IMR-90 (cell line): ENCODE results near the gene CLDN25.

Source experiments
- BHLHE40 ChIP-seq: fragments of 150-350 bp; IDR thresholded peaks from 2 replicates; pipeline ENCODE4 v1.6.1; 2016; ENCODE audit warnings: mild to moderate bottlenecking, low read depth, low read length
- CEBPB ChIP-seq: IDR thresholded peaks from 2 replicates; pipeline ENCODE4 v1.6.1; 2012; ENCODE audit warnings: low read depth, low read length, improper control_type of control experiment
- CHD1 ChIP-seq: IDR thresholded peaks from 2 replicates; pipeline ENCODE4 v1.6.1; 2012; ENCODE audit warnings: low read depth, low read length, improper control_type of control experiment
- MAFK ChIP-seq: IDR thresholded peaks from 2 replicates; pipeline ENCODE4 v1.6.1; 2012; ENCODE audit warnings: low read depth, low read length, improper control_type of control experiment
- MAZ ChIP-seq: IDR thresholded peaks from 2 replicates; pipeline ENCODE4 v1.6.1; 2012; ENCODE audit warnings: low read depth, mild to moderate bottlenecking, low read length, improper control_type of control experiment, moderate library complexity, borderline replicate concordance
- MXI1 ChIP-seq: IDR thresholded peaks from 2 replicates; pipeline ENCODE4 v1.6.1; 2012; ENCODE audit warnings: low read depth, mild to moderate bottlenecking, low read length, moderate library complexity, borderline replicate concordance
- POLR2A ChIP-seq: IDR thresholded peaks from 2 replicates; pipeline ENCODE4 v1.6.1; 2012; ENCODE audit warnings: mild to moderate bottlenecking, low read depth, low read length
- RAD21 ChIP-seq: IDR thresholded peaks from 2 replicates; pipeline ENCODE4 v1.6.1; 2012; ENCODE audit warnings: low read length, improper control_type of control experiment
- RCOR1 ChIP-seq: IDR thresholded peaks from 2 replicates; pipeline ENCODE4 v1.6.1; 2012; ENCODE audit warnings: mild to moderate bottlenecking, low read length, improper control_type of control experiment; ENCODE audit not compliant: insufficient replicate concordance
- RFX5 ChIP-seq: IDR thresholded peaks from 2 replicates; pipeline ENCODE4 v1.8.0; 2012; ENCODE audit warnings: low read depth, mild to moderate bottlenecking, low read length, moderate library complexity
- SMC3 ChIP-seq: fragments of 150-350 bp; IDR thresholded peaks from 2 replicates; pipeline ENCODE4 v1.6.1; 2016; ENCODE audit warnings: low read depth, mild to moderate bottlenecking, antibody characterized with exemption, low read length, moderate library complexity
- TF ChIP-seq, protein P1 (sequence below): conservative IDR thresholded peaks from 2 replicates; pipeline ENCODE4 v1.5.1; 2012; ENCODE audit warnings: mild to moderate bottlenecking, low read depth, low read length, improper control_type of control experiment
- TF ChIP-seq, protein P2 (sequence below): fragments of 150-350 bp; IDR thresholded peaks from 2 replicates; pipeline ENCODE4 v1.6.1; 2017; ENCODE audit warnings: mild to moderate bottlenecking, antibody characterized with exemption, low read length, low read depth
- TF ChIP-seq, protein P3 (sequence below): fragments of 150-350 bp; IDR thresholded peaks from 2 replicates; pipeline ENCODE4 v1.6.1; 2016; ENCODE audit warnings: low read depth, mild to moderate bottlenecking, low read length, moderate library complexity, borderline replicate concordance

DNA sequence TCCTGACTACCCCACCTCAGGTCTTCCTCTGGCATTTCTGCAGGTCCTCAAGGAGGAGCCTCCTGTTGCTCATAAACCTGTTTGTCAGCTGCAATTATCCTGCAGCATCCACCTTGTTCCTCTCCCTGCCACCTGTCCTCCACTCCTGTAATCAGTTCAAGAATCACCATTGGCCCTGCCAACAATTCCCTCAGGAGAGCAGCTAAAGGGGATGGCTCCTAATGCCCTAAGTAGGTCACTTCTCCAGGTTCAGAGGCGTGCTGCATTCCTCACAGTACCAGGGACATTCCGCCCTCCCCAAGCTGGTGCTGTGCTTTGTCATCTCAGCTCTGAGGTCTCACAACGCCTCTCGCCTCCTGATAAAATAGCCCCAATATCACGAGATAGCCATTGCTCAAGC, 2.1 kb downstream of the CLDN25 start:
- TF ChIP-seq, protein P1, sequence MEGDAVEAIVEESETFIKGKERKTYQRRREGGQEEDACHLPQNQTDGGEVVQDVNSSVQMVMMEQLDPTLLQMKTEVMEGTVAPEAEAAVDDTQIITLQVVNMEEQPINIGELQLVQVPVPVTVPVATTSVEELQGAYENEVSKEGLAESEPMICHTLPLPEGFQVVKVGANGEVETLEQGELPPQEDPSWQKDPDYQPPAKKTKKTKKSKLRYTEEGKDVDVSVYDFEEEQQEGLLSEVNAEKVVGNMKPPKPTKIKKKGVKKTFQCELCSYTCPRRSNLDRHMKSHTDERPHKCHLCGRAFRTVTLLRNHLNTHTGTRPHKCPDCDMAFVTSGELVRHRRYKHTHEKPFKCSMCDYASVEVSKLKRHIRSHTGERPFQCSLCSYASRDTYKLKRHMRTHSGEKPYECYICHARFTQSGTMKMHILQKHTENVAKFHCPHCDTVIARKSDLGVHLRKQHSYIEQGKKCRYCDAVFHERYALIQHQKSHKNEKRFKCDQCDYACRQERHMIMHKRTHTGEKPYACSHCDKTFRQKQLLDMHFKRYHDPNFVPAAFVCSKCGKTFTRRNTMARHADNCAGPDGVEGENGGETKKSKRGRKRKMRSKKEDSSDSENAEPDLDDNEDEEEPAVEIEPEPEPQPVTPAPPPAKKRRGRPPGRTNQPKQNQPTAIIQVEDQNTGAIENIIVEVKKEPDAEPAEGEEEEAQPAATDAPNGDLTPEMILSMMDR: no peak
- no peak for TF ChIP-seq CHD1
- TF ChIP-seq POLR2A: no peak
- TF ChIP-seq RCOR1: no peak
- TF ChIP-seq RFX5: no peak
- TF ChIP-seq, protein P2, sequence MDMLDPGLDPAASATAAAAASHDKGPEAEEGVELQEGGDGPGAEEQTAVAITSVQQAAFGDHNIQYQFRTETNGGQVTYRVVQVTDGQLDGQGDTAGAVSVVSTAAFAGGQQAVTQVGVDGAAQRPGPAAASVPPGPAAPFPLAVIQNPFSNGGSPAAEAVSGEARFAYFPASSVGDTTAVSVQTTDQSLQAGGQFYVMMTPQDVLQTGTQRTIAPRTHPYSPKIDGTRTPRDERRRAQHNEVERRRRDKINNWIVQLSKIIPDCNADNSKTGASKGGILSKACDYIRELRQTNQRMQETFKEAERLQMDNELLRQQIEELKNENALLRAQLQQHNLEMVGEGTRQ: no peak
- TF ChIP-seq CEBPB: no peak
- no peak for TF ChIP-seq MAZ
- TF ChIP-seq MXI1: no peak
- TF ChIP-seq, protein P3, sequence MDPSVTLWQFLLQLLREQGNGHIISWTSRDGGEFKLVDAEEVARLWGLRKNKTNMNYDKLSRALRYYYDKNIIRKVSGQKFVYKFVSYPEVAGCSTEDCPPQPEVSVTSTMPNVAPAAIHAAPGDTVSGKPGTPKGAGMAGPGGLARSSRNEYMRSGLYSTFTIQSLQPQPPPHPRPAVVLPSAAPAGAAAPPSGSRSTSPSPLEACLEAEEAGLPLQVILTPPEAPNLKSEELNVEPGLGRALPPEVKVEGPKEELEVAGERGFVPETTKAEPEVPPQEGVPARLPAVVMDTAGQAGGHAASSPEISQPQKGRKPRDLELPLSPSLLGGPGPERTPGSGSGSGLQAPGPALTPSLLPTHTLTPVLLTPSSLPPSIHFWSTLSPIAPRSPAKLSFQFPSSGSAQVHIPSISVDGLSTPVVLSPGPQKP: no peak
- TF ChIP-seq RAD21: no peak
- TF ChIP-seq SMC3: no peak
- no peak for TF ChIP-seq BHLHE40
- TF ChIP-seq MAFK: no peak
